Keratinocyte (primary cell): Measurements from ENCODE around the gene BEND5. TPM values are rescaled to one million over a fixed set of nuclear protein-coding genes. Genes with fewer than 3 reads are reported as not detected.

Experiments used
- DNase-seq: peaks from one replicate; pipeline ENCODE4 v3.0.0-alpha.2; 2011; ENCODE audit warnings: low read depth, missing footprints, low spot score
- FAIRE-seq: peaks from 2 replicates; lab custom pipeline; 2011; peaks lifted over from hg19 to GRCh38; lab: Jason Lieb, UNC
- H2AFZ ChIP-seq: 2 replicates; pipeline ENCODE4 v1.6.0; 2012; ENCODE audit warnings: low read length, control low read depth, inconsistent platforms; ENCODE audit not compliant: control insufficient read depth
- H3K27ac ChIP-seq: 2 replicates; pipeline ENCODE4 v1.5.1; 2011; ENCODE audit warnings: low read length; ENCODE audit not compliant: control insufficient read depth, insufficient read depth
- H3K27me3 ChIP-seq: 3 replicates; pipeline ENCODE4 v1.6.0; 2011; ENCODE audit warnings: low read length; ENCODE audit not compliant: control insufficient read depth, insufficient read depth; ENCODE audit errors: extremely low read depth
- H3K36me3 ChIP-seq, 2 experiments: 2 replicates in 1 of 2; 3 replicates in 1 of 2; pipeline ENCODE4 v1.5.1; 2011; ENCODE audit warnings: low read length in 2 of 2, mild to moderate bottlenecking in 1 of 2; ENCODE audit not compliant: control insufficient read depth in 2 of 2, insufficient read depth in 2 of 2; ENCODE audit errors: extremely low read depth in 1 of 2
- H3K4me1 ChIP-seq: 3 replicates; pipeline ENCODE4 v1.5.1; 2011; ENCODE audit warnings: low read length; ENCODE audit not compliant: control insufficient read depth, insufficient read depth; ENCODE audit errors: extremely low read depth
- H3K4me2 ChIP-seq: 3 replicates; pipeline ENCODE4 v1.6.0; 2011; ENCODE audit warnings: low read depth, low read length; ENCODE audit not compliant: control insufficient read depth, insufficient read depth; ENCODE audit errors: extremely low read depth
- H3K4me3 ChIP-seq, 3 experiments: fragments of 200-600 bp in 1 of 3; sonication (generic) in 1 of 3; 2 replicates in 2 of 3; 3 replicates in 1 of 3; pipeline ENCODE4 v1.5.1; 2011 to 2016; ENCODE audit warnings: low read length in 3 of 3, mild to moderate bottlenecking in 3 of 3, control low read depth in 2 of 3, inconsistent platforms in 1 of 3, low read depth in 1 of 3, mixed read lengths in 1 of 3, mixed run types in 1 of 3, moderate library complexity in 1 of 3; ENCODE audit not compliant: control insufficient read depth in 2 of 3, insufficient read depth in 2 of 3; ENCODE audit errors: extremely low read depth in 1 of 3
- H3K79me2 ChIP-seq: 2 replicates; pipeline ENCODE4 v1.6.0; 2012; ENCODE audit warnings: low read length; ENCODE audit not compliant: control insufficient read depth, insufficient read depth
- H3K9ac ChIP-seq: 3 replicates; pipeline ENCODE4 v1.6.0; 2011; ENCODE audit warnings: low read length; ENCODE audit not compliant: control insufficient read depth, insufficient read depth; ENCODE audit errors: extremely low read depth
- H3K9me1 ChIP-seq: 3 replicates; pipeline ENCODE4 v1.6.0; 2011; ENCODE audit warnings: low read length; ENCODE audit not compliant: control insufficient read depth, insufficient read depth; ENCODE audit errors: extremely low read depth
- H3K9me3 ChIP-seq: 2 replicates; pipeline ENCODE4 v1.5.1; 2012; ENCODE audit warnings: low read depth, low read length; ENCODE audit not compliant: control insufficient read depth
- H4K20me1 ChIP-seq: 3 replicates; pipeline ENCODE4 v1.6.0; 2011; ENCODE audit warnings: low read length; ENCODE audit not compliant: control insufficient read depth, insufficient read depth; ENCODE audit errors: extremely low read depth
- EZH2 ChIP-seq: IDR thresholded peaks from one replicate; pipeline ENCODE4 v1.6.1; 2012; ENCODE audit warnings: inconsistent platforms, mild to moderate bottlenecking, low read length, moderate library complexity
- dilution Hi-C: fragments of 300-500 bp; cut with MboI; formaldehyde crosslinking; loops from one replicate; pipeline ENCODE4 v1.7.0; 2020; ENCODE audit warnings: low sequenced_read_pairs; ENCODE audit not compliant: extremely low pct_ligation_motif_present
- polyA plus RNA-seq, 5 experiments: library from polyadenylated mRNA; depleted of rRNA in 3 of 5; stranded (reverse) in 3 of 5; stranded (forward) in 1 of 5; unstranded in 1 of 5; fragments of >200 nt; gene quantifications; 1 replicate in 1 of 5; 2 replicates in 3 of 5; 3 replicates in 1 of 5; pipeline versions ENCODE4 v1.2.1 to v1.2.3, GENCODE V29; 2011 to 2012; ENCODE audit warnings: missing spikeins in 2 of 5, low read depth in 1 of 5, low replicate concordance in 1 of 5
- TF ChIP-seq, protein P1 (sequence below), 3 experiments: IDR thresholded peaks in 1 of 3; conservative IDR thresholded peaks in 1 of 3; optimal IDR thresholded peaks in 1 of 3; 2 replicates in 2 of 3; 3 replicates in 1 of 3; pipeline versions ENCODE3 to v1.5.1; 2011; ENCODE audit warnings: low read length in 3 of 3, mild to moderate bottlenecking in 3 of 3, moderate library complexity in 2 of 3, control low read depth in 1 of 3, inconsistent platforms in 1 of 3; ENCODE audit not compliant: insufficient read depth in 2 of 3; ENCODE audit errors: extremely low read depth in 1 of 3

The BEND5 gene
- polyA plus RNA-seq, 1 donor (not counting 4 experiments of a cell fraction or from before 2014, with no cell fraction given), result not detected

DNA sequence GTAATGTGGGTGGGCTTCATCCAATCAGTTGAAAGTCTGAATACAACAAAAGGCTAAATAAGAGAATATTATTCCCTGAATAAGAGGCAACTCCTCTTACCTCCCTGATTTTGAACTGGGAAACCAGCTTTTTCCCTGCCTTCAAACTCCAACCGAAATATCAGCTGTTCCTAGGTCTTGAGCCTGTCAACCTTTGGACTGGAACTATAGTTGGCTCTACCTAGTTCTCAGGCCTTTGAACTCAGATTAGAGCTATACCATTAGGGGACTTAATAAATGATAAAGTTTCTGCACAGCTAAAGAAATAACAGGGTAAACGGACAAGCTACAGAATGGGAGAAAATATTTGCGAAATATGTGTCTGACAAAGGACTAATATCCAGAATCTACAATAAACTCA lies 43.8 kb upstream of the BEND5 start:
- Histone ChIP-seq H3K79me2 (no peaks in the 10 kb centered on the region), H3K27me3 (no peaks in the 10 kb centered on the region), H3K9me3 (no peaks in the 10 kb centered on the region), H3K4me3 (no peak overlapping the region), H2AFZ (no peak overlapping the region), H3K36me3 (no peaks in the 10 kb centered on the region), H4K20me1 (no peaks in the 10 kb centered on the region), H3K4me2 (no peak overlapping the region), H3K4me1 (no peaks in the 10 kb centered on the region), H3K27ac (no peak overlapping the region), H3K9ac (no peak overlapping the region), H3K9me1 (no peaks in the 10 kb centered on the region)
- FAIRE-seq (no peak), DNase-seq (no peak)
- no peak for TF ChIP-seq EZH2
- TF ChIP-seq, protein P1, sequence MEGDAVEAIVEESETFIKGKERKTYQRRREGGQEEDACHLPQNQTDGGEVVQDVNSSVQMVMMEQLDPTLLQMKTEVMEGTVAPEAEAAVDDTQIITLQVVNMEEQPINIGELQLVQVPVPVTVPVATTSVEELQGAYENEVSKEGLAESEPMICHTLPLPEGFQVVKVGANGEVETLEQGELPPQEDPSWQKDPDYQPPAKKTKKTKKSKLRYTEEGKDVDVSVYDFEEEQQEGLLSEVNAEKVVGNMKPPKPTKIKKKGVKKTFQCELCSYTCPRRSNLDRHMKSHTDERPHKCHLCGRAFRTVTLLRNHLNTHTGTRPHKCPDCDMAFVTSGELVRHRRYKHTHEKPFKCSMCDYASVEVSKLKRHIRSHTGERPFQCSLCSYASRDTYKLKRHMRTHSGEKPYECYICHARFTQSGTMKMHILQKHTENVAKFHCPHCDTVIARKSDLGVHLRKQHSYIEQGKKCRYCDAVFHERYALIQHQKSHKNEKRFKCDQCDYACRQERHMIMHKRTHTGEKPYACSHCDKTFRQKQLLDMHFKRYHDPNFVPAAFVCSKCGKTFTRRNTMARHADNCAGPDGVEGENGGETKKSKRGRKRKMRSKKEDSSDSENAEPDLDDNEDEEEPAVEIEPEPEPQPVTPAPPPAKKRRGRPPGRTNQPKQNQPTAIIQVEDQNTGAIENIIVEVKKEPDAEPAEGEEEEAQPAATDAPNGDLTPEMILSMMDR (optimal IDR thresholded peaks at IDR 0.05 in 1 of 3, IDR thresholded peaks at IDR 0.05 in 1 of 3, conservative IDR thresholded peaks at IDR 0.05 in 1 of 3; ENCODE audit: extremely low read depth in 1 of 3, insufficient read depth in 2 of 3, low read length in 3 of 3), result no peak
- dilution Hi-C loops, result no loop called here

DNA sequence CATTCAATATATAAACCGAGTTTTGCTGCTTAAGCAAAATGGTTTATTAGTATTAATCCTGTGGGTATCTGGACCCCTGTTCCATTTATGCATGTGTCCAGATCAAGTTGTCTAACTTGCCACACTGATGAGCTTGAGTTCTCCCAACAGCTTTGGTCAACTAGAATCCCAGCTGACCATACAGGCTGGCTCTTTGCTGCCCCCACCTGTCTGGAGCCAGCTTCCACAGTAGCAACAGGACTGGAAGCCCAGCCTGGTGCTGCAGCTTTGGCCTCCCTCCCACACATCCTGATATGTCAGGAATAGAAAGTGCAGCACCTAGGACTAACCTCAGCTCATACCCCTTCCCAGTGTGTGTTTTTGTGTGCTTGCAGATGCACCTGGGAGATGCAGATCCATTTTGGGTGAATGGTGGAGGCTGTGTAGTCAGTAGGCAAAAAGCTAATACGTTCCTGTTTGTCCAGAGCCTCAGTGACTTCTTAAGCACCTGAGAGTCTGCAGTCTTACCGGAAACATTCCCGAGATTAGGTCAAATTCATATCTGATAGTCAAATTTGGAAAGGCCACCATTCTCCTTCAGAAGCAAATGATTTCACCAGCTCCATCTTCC lies 40.9 kb upstream of the BEND5 start:
- dilution Hi-C loops, result no loop called here

More for the DNA sequence above, 40.9 kb upstream of the BEND5 start:
- Histone ChIP-seq H3K4me2 (no peak overlapping the region), H3K4me1 (no peaks in the 10 kb centered on the region), H3K9me1 (no peaks in the 10 kb centered on the region), H3K36me3 (no peaks in the 10 kb centered on the region), H3K27me3 (no peaks in the 10 kb centered on the region), H3K9me3 (no peaks in the 10 kb centered on the region), H2AFZ (no peak overlapping the region), H3K79me2 (no peaks in the 10 kb centered on the region), H3K27ac (no peak overlapping the region), H4K20me1 (no peaks in the 10 kb centered on the region), H3K4me3 (no peak overlapping the region), H3K9ac (no peak overlapping the region)
- no peak for DNase-seq
- FAIRE-seq, result peak; percentile 85
- TF ChIP-seq, protein P1 (optimal IDR thresholded peaks at IDR 0.05 in 1 of 3, IDR thresholded peaks at IDR 0.05 in 1 of 3, conservative IDR thresholded peaks at IDR 0.05 in 1 of 3; ENCODE audit: extremely low read depth in 1 of 3, insufficient read depth in 2 of 3, low read length in 3 of 3), result peak; percentile 86 to 95 (median 92)
- no peak for TF ChIP-seq EZH2
